ENCODE data around the gene SAFB.

The SAFB gene

DNA sequence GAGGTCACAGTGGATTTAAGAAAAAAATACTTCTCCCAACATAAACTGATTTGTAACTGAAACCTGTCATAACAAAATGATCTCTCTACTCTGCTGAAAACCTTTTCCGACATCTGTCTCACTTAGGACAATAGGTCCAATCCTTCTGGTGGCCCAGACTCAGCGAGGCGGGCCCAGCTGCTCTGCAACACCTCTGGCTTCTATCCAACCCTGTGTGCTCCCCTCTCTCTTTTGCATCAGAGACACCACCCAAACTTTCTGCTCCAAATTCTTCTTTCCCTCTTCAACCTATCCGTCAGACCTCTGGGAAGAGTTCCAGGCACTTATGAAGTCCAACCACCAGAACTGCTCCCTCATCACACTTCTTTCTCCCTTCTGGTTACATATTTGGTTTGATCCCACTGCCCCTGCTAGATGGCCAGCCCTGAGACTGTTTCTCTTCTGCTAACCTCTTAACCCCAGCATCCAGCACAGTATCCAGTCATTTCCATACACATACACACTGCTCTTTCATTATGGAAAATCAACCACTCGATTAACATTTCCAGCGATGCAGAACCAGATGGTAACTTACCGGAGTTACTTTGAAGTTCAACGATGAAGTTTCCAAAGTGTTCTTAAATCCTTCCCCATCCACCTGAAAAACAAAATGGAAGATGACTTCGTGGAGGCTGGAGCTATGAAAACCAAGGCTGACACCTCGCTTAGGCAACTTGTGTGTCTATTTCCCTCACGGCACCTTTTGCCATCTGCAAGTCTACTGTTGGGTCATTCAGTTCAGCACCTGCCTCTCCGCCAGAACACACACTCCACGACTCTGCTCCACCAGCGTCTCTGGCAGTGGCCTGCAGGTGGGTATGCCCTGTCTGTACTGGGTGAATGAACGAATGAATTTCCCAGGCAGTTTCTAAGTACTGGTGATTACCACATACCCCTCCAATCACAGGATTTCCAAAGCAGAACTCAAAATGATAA, 9.7 kb upstream of the SAFB start:
- Histone ChIP-seq H3K9me3 (ENCODE audit: control insufficient read depth, low read length) (no peaks in the 10 kb centered on the region), H3K36me3 (ENCODE audit: control insufficient read depth, insufficient read depth, low read length) (peaks cover 81% of the 10 kb centered on the region), H3K27me3 (replicated peaks; ENCODE audit: control insufficient read depth, insufficient read depth, low read length, poor library complexity, severe bottlenecking) (no peaks in the 10 kb centered on the region), H3K27ac (ENCODE audit: insufficient read depth, low read length, poor library complexity, severe bottlenecking) (no peak overlapping the region), H3K4me1 (ENCODE audit: control insufficient read depth, insufficient read depth, low read length, poor library complexity, severe bottlenecking) (peaks cover 6% of the 10 kb centered on the region), H3K4me3 (ENCODE audit: insufficient read depth, low read depth, low read length, poor library complexity, severe bottlenecking) (no peak overlapping the region)
- no peak for DNase-seq

DNA sequence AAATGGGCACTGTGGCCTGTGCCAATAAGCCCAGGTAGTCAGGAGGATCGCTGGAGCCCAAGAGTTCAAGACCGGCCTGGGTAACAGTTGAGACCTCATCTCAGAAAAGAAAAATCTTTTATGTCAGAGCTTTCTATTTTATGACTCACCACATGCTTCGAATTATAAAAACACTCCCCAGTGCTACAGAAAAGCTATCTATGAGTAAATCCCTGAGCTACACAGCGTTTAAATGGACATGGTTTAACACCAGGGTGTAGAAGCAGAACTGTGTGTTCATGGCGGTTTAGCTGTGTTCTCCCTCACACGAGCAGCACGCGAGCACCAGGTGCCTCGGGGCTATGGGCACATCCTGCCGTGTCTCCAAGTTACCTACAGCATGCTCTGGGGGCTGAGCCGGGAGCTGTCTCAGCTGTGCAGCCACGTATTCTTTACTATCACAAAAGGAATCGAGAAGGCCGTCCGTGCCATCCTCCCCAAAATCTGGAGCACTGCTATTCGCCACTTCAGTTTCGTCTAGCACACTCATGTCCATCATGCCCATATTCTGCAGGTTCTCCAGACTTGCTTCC, 7.0 kb upstream of the SAFB start:
- DNase-seq: no peak
- Histone ChIP-seq H3K4me3 (ENCODE audit: insufficient read depth, low read depth, low read length, poor library complexity, severe bottlenecking) (no peak overlapping the region), H3K27ac (ENCODE audit: insufficient read depth, low read length, poor library complexity, severe bottlenecking) (no peak overlapping the region), H3K27me3 (replicated peaks; ENCODE audit: control insufficient read depth, insufficient read depth, low read length, poor library complexity, severe bottlenecking) (no peaks in the 10 kb centered on the region), H3K36me3 (ENCODE audit: control insufficient read depth, insufficient read depth, low read length) (peaks cover 74% of the 10 kb centered on the region), H3K4me1 (ENCODE audit: control insufficient read depth, insufficient read depth, low read length, poor library complexity, severe bottlenecking) (peaks cover 19% of the 10 kb centered on the region), H3K9me3 (ENCODE audit: control insufficient read depth, low read length) (no peaks in the 10 kb centered on the region)

DNA sequence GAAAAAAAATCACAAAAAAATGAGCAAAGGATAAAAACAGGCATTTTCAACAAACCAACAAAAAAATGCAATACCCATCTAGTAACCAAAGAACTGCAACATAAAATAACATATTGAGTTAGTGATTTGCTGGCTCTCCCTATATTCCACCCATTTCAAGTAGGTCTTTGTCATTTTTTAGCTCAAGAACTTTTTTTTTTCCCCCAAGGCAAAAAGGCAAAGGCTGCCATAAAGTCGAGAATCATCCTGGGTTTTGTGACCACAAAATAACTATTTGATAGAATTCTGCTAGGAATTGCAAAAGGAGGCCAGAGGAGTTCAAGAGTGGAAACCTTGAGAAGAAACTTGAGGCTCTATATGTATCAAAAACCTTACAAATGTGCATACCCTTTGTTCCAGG, 5.8 kb upstream of the SAFB start:
- Histone ChIP-seq H3K27ac (ENCODE audit: insufficient read depth, low read length, poor library complexity, severe bottlenecking) (no peak overlapping the region), H3K36me3 (ENCODE audit: control insufficient read depth, insufficient read depth, low read length) (peaks cover 70% of the 10 kb centered on the region)

DNA sequence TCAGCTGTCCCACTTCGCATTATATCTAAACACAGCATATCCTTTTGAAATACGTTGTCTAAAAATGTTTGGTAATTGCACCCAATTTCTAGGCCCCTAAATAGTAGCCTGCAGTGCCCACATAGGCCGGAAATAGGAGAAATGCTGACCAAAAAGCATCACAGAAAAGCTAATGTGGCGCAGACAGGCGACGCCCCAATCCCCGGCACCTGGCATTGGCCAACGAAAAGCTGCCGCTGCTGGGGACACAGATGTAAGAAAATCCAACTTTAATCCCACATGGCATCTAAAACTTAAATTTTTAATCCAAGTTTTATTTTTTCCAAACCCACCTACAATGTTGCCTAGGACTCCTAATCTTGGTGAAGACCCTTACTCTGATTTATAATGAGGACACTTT, 4.3 kb upstream of the SAFB start:
- no peak for DNase-seq
- Histone ChIP-seq H3K36me3 (ENCODE audit: control insufficient read depth, insufficient read depth, low read length) (peaks cover 57% of the 10 kb centered on the region), H3K4me3 (ENCODE audit: insufficient read depth, low read depth, low read length, poor library complexity, severe bottlenecking) (no peak overlapping the region), H3K27ac (ENCODE audit: insufficient read depth, low read length, poor library complexity, severe bottlenecking) (no peak overlapping the region), H3K27me3 (replicated peaks; ENCODE audit: control insufficient read depth, insufficient read depth, low read length, poor library complexity, severe bottlenecking) (no peaks in the 10 kb centered on the region), H3K9me3 (ENCODE audit: control insufficient read depth, low read length) (no peaks in the 10 kb centered on the region), H3K4me1 (ENCODE audit: control insufficient read depth, insufficient read depth, low read length, poor library complexity, severe bottlenecking) (peaks cover 28% of the 10 kb centered on the region)

More for the DNA sequence above, 5.8 kb upstream of the SAFB start:
- DNase-seq: no peak
- H3K4me3 ChIP-seq (ENCODE audit: insufficient read depth, low read depth, low read length, poor library complexity, severe bottlenecking): no peak overlapping the region
- no peaks in the 10 kb centered on the region for H3K9me3 ChIP-seq (ENCODE audit: control insufficient read depth, low read length)
- no peaks in the 10 kb centered on the region for H3K27me3 ChIP-seq (replicated peaks; ENCODE audit: control insufficient read depth, insufficient read depth, low read length, poor library complexity, severe bottlenecking)
- peaks cover 28% of the 10 kb centered on the region for H3K4me1 ChIP-seq (ENCODE audit: control insufficient read depth, insufficient read depth, low read length, poor library complexity, severe bottlenecking)

DNA sequence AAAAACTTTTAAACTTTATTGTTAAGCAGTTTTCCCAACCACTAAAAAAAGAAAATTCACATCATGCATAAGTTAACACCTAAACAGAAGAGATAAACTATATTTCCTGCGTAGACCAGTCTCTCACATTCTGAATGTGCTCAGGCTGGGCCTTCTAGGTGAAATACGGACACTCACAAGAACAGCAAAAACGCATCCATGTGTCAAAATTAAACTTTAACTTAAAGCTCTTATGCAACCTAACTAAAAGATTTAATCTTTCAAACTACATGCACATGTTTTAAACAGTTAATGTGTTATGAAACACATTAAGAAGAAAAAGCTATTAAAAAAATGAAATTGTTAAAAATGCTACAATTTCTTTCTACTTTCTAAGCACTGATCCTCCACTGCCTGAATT, 2.9 kb upstream of the SAFB start:
- H3K4me1 ChIP-seq (ENCODE audit: control insufficient read depth, insufficient read depth, low read length, poor library complexity, severe bottlenecking): peaks cover 37% of the 10 kb centered on the region
- H3K36me3 ChIP-seq (ENCODE audit: control insufficient read depth, insufficient read depth, low read length): peaks cover 44% of the 10 kb centered on the region
- H3K27me3 ChIP-seq (replicated peaks; ENCODE audit: control insufficient read depth, insufficient read depth, low read length, poor library complexity, severe bottlenecking): no peaks in the 10 kb centered on the region
- H3K9me3 ChIP-seq (ENCODE audit: control insufficient read depth, low read length): no peaks in the 10 kb centered on the region
- DNase-seq: no peak
- no peak overlapping the region for H3K4me3 ChIP-seq (ENCODE audit: insufficient read depth, low read depth, low read length, poor library complexity, severe bottlenecking)
- H3K27ac ChIP-seq (ENCODE audit: insufficient read depth, low read length, poor library complexity, severe bottlenecking): no peak overlapping the region

DNA sequence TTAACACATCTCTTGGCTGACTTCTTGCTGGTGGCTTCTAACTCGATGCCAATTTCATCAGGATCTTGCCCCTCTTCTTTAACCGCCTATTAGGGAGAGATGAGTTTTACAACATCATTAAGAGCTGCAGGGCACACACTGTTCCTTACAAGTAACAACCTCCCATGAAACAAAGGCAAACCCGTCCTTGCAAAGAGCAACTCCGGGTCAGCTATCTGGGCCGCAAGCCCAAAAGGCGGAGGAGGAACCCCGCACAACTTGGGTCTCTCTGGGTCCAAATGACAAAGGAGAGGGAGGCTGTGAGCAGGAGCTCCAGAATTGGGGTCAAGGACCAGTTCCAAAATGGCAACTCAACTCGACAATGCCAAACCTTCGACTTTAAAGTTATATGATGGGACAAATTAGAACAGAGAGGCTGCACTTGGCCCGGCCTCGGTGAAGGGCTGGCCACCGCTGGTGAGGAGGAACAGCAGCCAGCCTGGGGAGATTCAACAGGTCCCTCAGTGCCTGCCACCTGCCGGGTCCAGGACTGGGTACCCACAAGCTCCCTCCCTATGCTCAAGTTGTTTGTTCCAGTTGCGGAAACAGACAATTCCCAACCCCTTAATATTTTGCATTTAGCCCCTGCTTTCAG, 1.5 kb upstream of the SAFB start:
- H3K27me3 ChIP-seq (replicated peaks; ENCODE audit: control insufficient read depth, insufficient read depth, low read length, poor library complexity, severe bottlenecking): no peaks in the 10 kb centered on the region
- no peak for DNase-seq
- peaks cover 43% of the 10 kb centered on the region for H3K36me3 ChIP-seq (ENCODE audit: control insufficient read depth, insufficient read depth, low read length)
- peak overlapping the region; percentile 99 for H3K4me3 ChIP-seq (ENCODE audit: insufficient read depth, low read depth, low read length, poor library complexity, severe bottlenecking)
- no peaks in the 10 kb centered on the region for H3K9me3 ChIP-seq (ENCODE audit: control insufficient read depth, low read length)
- peak overlapping the region; percentile 97 for H3K27ac ChIP-seq (ENCODE audit: insufficient read depth, low read length, poor library complexity, severe bottlenecking)
- peaks cover 52% of the 10 kb centered on the region for H3K4me1 ChIP-seq (ENCODE audit: control insufficient read depth, insufficient read depth, low read length, poor library complexity, severe bottlenecking)

DNA sequence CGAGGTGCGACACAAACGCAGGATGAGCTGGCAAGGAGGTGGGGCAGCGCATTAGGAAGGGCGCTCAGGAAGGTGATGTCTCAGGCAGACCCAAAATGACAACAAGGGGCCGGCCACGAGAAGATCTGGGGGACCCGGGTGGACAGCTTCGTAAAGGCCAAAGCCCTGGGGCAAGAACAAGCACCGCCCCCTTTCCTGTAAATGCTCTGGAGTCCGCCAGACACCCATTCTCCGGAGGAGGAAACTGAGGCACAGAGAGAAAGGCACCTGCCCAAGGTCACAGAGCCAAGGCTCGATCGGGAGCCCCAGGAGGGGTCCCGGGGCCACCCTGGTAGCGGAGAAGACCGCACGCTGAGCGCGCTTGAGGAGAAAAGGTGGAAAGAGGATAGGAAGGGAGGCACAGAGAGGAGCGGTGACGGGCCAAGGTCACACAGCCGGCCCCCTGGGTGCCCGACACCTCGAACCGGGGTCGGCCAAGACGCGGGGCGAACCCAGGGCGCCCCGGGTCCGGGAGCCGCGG, 878 bp upstream of the SAFB start:
- Histone ChIP-seq H3K9me3 (ENCODE audit: control insufficient read depth, low read length) (no peaks in the 10 kb centered on the region), H3K4me3 (ENCODE audit: insufficient read depth, low read depth, low read length, poor library complexity, severe bottlenecking) (peak overlapping the region; percentile 99), H3K27me3 (replicated peaks; ENCODE audit: control insufficient read depth, insufficient read depth, low read length, poor library complexity, severe bottlenecking) (no peaks in the 10 kb centered on the region), H3K36me3 (ENCODE audit: control insufficient read depth, insufficient read depth, low read length) (peaks cover 46% of the 10 kb centered on the region), H3K27ac (ENCODE audit: insufficient read depth, low read length, poor library complexity, severe bottlenecking) (peak overlapping the region; percentile 97), H3K4me1 (ENCODE audit: control insufficient read depth, insufficient read depth, low read length, poor library complexity, severe bottlenecking) (peaks cover 57% of the 10 kb centered on the region)
- DNase-seq: no peak

DNA sequence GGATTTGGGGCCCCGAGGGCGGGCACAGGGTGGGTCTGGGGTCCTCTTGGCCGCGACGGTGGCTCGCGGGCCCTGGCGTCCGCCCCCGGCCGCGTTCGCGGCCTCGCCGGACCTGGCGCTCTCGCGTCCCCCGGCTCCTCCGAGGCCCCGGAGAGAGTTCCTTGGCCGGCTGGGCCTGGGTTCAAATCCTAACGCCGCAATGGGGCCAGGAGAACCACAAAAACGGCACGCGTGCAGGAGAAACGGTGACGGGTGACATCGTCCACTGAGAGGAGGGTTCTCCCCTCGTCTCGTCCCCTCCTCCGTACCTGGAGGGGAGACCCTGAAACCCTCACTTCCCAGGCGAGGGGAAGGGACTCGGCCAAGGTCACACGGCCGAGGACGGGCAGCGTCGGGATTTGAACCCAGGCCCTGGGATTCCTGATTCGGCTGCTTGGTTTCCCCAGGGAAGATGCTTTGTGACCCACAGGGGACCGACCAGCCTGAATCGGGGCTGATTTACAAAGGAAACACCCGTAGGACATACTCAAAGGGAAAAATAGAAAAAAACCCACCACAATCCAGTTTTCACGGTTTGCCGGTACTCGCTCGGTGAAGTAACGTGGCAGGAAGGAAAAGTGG, 624 bp downstream of the SAFB start:
- Histone ChIP-seq H3K27me3 (replicated peaks; ENCODE audit: control insufficient read depth, insufficient read depth, low read length, poor library complexity, severe bottlenecking) (no peaks in the 10 kb centered on the region), H3K4me1 (ENCODE audit: control insufficient read depth, insufficient read depth, low read length, poor library complexity, severe bottlenecking) (peaks cover 63% of the 10 kb centered on the region)

DNA sequence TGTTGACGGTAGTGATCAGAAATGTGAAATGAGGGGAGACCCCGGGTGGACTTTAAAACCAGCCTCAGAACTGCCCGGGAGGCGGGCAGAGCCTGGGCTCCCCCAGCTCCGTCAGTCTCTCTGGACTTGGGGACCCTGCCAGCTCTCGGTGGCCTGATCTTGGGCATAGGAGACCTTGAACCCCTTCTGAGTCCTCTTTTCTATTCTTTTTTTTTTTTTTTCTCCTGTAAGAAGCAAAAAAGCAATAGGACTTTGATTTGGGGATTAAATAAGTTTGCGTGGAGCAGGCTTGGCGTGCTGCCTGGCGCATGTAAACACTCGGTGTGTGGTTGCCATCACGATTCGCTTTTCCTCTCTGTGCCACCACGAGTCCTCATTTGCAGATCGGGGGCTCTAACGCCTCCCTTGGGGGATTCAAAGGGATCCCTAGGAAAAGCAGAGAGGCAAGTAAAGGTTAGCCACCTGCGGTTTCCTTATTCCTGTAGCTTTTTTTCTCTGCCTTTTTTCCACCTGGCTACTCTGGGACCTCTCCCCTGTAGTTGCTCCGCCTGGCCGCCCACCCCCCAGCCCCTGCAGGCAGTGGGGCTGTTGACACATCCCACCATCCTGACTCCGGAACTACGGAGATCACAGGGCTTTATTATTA, 1.3 kb downstream of the SAFB start:
- no peak for DNase-seq
- no peaks in the 10 kb centered on the region for H3K9me3 ChIP-seq (ENCODE audit: control insufficient read depth, low read length)
- peak overlapping the region; percentile 97 for H3K27ac ChIP-seq (ENCODE audit: insufficient read depth, low read length, poor library complexity, severe bottlenecking)
- H3K4me3 ChIP-seq (ENCODE audit: insufficient read depth, low read depth, low read length, poor library complexity, severe bottlenecking): peak overlapping the region; percentile 99
- peaks cover 68% of the 10 kb centered on the region for H3K4me1 ChIP-seq (ENCODE audit: control insufficient read depth, insufficient read depth, low read length, poor library complexity, severe bottlenecking)
- H3K36me3 ChIP-seq (ENCODE audit: control insufficient read depth, insufficient read depth, low read length): peaks cover 50% of the 10 kb centered on the region
- no peaks in the 10 kb centered on the region for H3K27me3 ChIP-seq (replicated peaks; ENCODE audit: control insufficient read depth, insufficient read depth, low read length, poor library complexity, severe bottlenecking)

More for the DNA sequence above, 624 bp downstream of the SAFB start:
- Histone ChIP-seq H3K4me3 (ENCODE audit: insufficient read depth, low read depth, low read length, poor library complexity, severe bottlenecking) (peak overlapping the region; percentile 99), H3K27ac (ENCODE audit: insufficient read depth, low read length, poor library complexity, severe bottlenecking) (peak overlapping the region; percentile 97), H3K9me3 (ENCODE audit: control insufficient read depth, low read length) (no peaks in the 10 kb centered on the region), H3K36me3 (ENCODE audit: control insufficient read depth, insufficient read depth, low read length) (peaks cover 51% of the 10 kb centered on the region)
- DNase-seq: no peak
